Esophagus (tissue), 2 donors: ENCODE results near the gene RABGGTA. TPM values are rescaled to one million over a fixed set of nuclear protein-coding genes. Genes with fewer than 3 reads are reported as not detected.

ENCODE experiments used
- H3K27ac ChIP-seq, 2 donors: one replicate each; pipeline ENCODE4 v1.5.1; 2013; ENCODE audit warnings: low read depth in 2 of 2, mild to moderate bottlenecking in 2 of 2, inconsistent platforms in 1 of 2, low read length in 1 of 2, moderate library complexity in 1 of 2
- H3K27me3 ChIP-seq, 2 donors: one replicate each; pipeline ENCODE4 v1.6.1; 2013; ENCODE audit warnings: low read length in 2 of 2, control low read depth in 1 of 2, mild to moderate bottlenecking in 1 of 2; ENCODE audit not compliant: insufficient read depth in 2 of 2, control insufficient read depth in 1 of 2
- H3K36me3 ChIP-seq, 2 donors: one replicate each; pipeline ENCODE4 v1.6.1; 2013; ENCODE audit warnings: low read length in 1 of 2; ENCODE audit not compliant: control insufficient read depth in 2 of 2, insufficient read depth in 2 of 2
- H3K4me1 ChIP-seq, 2 donors: one replicate each; pipeline ENCODE4 v1.6.1; 2013; ENCODE audit warnings: low read length in 1 of 2; ENCODE audit not compliant: control insufficient read depth in 2 of 2, insufficient read depth in 2 of 2
- H3K4me3 ChIP-seq, 2 donors: one replicate each; pipeline ENCODE4 v1.5.1; 2013; ENCODE audit warnings: low read length in 2 of 2, mild to moderate bottlenecking in 2 of 2, low read depth in 1 of 2, moderate library complexity in 1 of 2
- H3K9me3 ChIP-seq, 2 donors: one replicate each; pipeline ENCODE4 v1.6.1; 2013; ENCODE audit warnings: mild to moderate bottlenecking in 2 of 2, low read depth in 1 of 2, low read length in 1 of 2, moderate library complexity in 1 of 2; ENCODE audit not compliant: control insufficient read depth in 2 of 2, insufficient read depth in 1 of 2
- WGBS, 2 donors: extraction: QIAGEN DNeasy Blood & Tissue Kit; methylation state at CpG; one replicate each; pipeline ENCODE4 v1.1.7; 2013; 5-methylcytosine and 5-hydroxymethylcytosine counted together
- polyA plus RNA-seq, 2 donors: library from polyadenylated mRNA; stranded (reverse); fragments of 200-250 nt; gene quantifications; one replicate each; pipeline ENCODE4 v1.2.3, GENCODE V29; 2013
- donor health status: healthy with polysubstance abuse.
- donor health status: Bipolar disorder and iron deficiency.

Gene RABGGTA
- polyA plus RNA-seq, 2 donors = 117 to 135 TPM

- H3K27me3 ChIP-seq = no peaks in the 10 kb centered on the region
- H3K9me3 ChIP-seq = no peaks in the 10 kb centered on the region
- WGBS, 2 donors = 84 to 90% methylated on average over 9 of the region's 9 CpGs
- H3K36me3 ChIP-seq = peaks cover 15 to 37% of the 10 kb centered on the region in 2 donors
- H3K4me1 ChIP-seq = peaks cover 0 to 7% of the 10 kb centered on the region in 2 donors
- H3K27ac ChIP-seq = no peak overlapping the region
- no peak overlapping the region for H3K4me3 ChIP-seq
These were observed 19.3 kb upstream of the RABGGTA start for GRCh38 chr14:24290746-24291145.

GRCh38 chr14:24289649-24290280, 18.4 kb upstream of the RABGGTA start:
- H3K4me1 ChIP-seq = peaks cover 0 to 9% of the 10 kb centered on the region in 2 donors
- no peaks in the 10 kb centered on the region for H3K9me3 ChIP-seq
- H3K27ac ChIP-seq = no peak overlapping the region
- no peaks in the 10 kb centered on the region for H3K27me3 ChIP-seq
- 68 to 70% methylated on average over 6 of the region's 6 CpGs for WGBS, 2 donors
- H3K36me3 ChIP-seq = peaks cover 12 to 33% of the 10 kb centered on the region in 2 donors
- H3K4me3 ChIP-seq = no peak overlapping the region

- Histone ChIP-seq H3K27me3 (no peaks in the 10 kb centered on the region), H3K4me3 (no peak overlapping the region), H3K4me1 (peaks cover 0 to 16% of the 10 kb centered on the region in 2 donors), H3K27ac (peak overlapping the region; percentile 27 to 47), H3K9me3 (no peaks in the 10 kb centered on the region), H3K36me3 (peaks cover 12 to 26% of the 10 kb centered on the region in 2 donors)
- 85 to 89% methylated on average over 5 of the region's 5 CpGs for WGBS, 2 donors
These were observed 15.6 kb upstream of the RABGGTA start for GRCh38 chr14:24286996-24287395.

DNA sequence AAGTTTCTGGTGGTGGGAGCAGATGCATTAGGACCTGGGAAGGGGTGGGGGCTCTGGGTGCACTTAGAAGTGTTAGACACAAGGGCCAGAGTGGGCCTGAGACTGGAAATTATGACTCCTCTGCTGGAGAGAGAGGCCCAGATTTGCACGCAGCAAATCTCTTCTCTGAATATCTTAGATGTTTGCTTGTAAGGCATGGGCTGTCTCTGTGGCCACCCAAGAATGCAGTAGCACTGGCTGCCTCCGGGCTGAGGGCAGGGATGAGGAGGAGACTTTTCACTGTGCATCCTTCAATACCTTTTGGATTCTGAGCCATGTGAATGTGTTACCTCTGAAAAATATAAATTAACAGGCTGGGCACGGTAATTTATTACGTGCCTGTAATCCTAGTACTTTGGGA, 14.0 kb upstream of the RABGGTA start:
- H3K27me3 ChIP-seq = no peaks in the 10 kb centered on the region
- H3K9me3 ChIP-seq = no peaks in the 10 kb centered on the region
- 52 to 68% methylated on average over 4 of the region's 4 CpGs for WGBS, 2 donors
- no peak overlapping the region for H3K4me3 ChIP-seq
- peaks cover 4 to 22% of the 10 kb centered on the region in 2 donors for H3K4me1 ChIP-seq
- peak overlapping the region; percentile 50 to 84 for H3K27ac ChIP-seq
- H3K36me3 ChIP-seq = peaks cover 8 to 13% of the 10 kb centered on the region in 2 donors

DNA sequence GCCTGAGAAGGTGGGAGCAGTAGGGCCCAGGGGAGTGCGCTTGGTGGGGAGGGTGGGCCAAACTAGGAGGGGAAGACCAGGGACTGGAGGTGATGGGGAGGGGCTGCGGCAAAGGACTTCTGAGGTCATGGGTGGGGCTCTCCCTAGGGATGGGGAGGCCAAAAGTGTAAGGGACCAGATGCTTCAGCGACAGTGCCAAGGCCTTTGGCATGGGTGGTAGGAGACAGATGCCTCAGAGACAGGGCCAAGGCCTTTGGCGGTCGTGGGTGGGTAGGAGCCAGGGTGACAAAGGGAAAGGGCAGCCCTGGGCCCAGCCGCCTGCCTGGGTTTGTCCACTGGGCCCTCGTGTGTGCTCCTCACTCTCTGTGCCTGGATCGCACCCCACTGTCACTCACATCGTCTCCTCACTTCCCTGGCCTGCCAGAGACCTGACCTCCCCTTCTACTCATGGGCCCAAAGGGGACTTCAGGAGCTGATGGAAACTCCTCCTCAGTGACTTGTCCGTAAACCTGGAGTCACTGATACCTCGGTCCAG, 13.2 kb upstream of the RABGGTA start:
- WGBS, 2 donors = 73 to 84% methylated on average over 9 to 11 of the region's 11 CpGs
- Histone ChIP-seq H3K36me3 (peaks cover 2 to 5% of the 10 kb centered on the region in 2 donors), H3K27me3 (no peaks in the 10 kb centered on the region), H3K4me3 (no peak overlapping the region), H3K27ac (peak overlapping the region; percentile 50 to 84), H3K9me3 (no peaks in the 10 kb centered on the region), H3K4me1 (peaks cover 4 to 28% of the 10 kb centered on the region in 2 donors)

DNA sequence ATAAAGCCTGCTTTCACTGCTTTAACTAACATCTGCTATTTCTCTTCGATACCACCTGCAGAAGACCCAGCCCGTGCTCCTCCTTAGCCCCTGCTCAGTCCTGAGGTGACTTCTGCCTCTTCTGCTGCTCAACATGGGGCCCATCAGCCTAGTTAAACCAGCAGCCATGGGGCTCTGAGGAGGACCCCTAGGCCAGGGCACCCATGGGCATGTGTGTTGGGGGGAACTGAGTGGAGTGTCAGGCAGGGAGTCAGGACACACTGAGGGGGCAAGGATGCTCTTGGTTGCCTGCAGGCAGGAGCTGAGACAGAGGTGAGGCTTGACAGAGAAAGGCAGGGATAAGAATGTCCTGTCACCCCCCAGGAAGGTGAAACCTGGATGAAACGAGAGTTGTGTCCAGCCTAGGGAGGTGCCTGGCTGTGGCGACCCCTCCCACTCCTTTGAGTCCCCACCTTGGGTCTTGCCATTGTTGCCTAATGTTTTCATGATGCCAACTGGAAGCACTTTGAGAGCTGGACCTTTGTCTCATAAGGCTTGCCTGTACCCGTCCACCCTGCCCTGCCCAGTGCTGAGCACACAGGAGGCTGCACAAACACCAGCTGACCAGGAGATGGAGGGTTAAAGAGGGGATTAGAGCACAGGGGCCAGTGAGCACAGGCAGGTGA, 12.5 kb upstream of the RABGGTA start:
- Histone ChIP-seq H3K27ac (peak overlapping the region in 1 of 2 donors; percentile 84), H3K4me1 (peaks cover 4 to 28% of the 10 kb centered on the region in 2 donors), H3K36me3 (peaks cover 0 to 2% of the 10 kb centered on the region in 2 donors), H3K9me3 (no peaks in the 10 kb centered on the region), H3K4me3 (no peak overlapping the region), H3K27me3 (no peaks in the 10 kb centered on the region)
- WGBS, 2 donors = 73 to 86% methylated on average over 5 of the region's 5 CpGs

GRCh38 chr14:24282736-24283135, 11.3 kb upstream of the RABGGTA start:
- no peak overlapping the region for H3K27ac ChIP-seq
- H3K4me1 ChIP-seq = peaks cover 4 to 28% of the 10 kb centered on the region in 2 donors
- peaks cover 0 to 2% of the 10 kb centered on the region in 2 donors for H3K36me3 ChIP-seq
- 66 to 73% methylated on average over 3 of the region's 3 CpGs for WGBS, 2 donors
- no peaks in the 10 kb centered on the region for H3K9me3 ChIP-seq
- H3K27me3 ChIP-seq = no peaks in the 10 kb centered on the region
- H3K4me3 ChIP-seq = no peak overlapping the region

GRCh38 chr14:24281636-24282035, 10.2 kb upstream of the RABGGTA start:
- Histone ChIP-seq H3K36me3 (no peaks in the 10 kb centered on the region), H3K4me1 (peaks cover 4 to 24% of the 10 kb centered on the region in 2 donors), H3K4me3 (no peak overlapping the region), H3K27ac (peak overlapping the region; percentile 92 to 93), H3K9me3 (no peaks in the 10 kb centered on the region), H3K27me3 (no peaks in the 10 kb centered on the region)
- 90 to 91% methylated on average over 7 of the region's 7 CpGs for WGBS, 2 donors

DNA sequence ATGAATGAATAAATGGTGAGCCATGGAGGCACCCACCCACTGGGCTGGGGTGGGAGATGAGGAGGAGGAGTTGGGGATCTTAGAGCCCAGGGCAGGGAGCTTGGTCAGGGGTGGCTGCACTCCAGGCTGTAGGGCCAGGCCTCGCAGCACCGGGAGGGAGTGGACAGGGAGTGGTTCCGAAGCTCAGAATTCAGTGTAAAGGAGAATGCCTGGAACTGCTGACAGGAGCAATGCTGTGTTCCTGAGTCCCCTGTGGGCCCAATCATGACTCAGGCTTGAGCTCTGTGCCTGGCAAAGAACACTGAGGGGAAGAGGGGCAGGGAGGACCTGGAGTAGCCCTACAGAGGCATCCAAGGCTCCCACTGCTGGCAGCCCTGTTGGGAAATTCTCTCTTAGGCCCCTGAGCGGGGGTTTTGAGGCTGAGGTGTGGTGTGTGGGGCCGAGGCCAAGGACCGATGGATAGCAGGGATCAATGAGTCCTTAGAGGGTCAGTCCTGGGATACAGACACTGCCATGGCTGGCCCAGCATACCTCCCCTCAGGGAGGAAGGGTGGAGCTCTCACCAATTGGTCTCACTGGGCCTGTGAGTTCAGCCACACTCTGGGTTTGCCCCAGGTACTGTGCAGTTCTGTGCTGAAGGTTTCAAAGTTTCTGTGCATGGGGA, 9.5 kb upstream of the RABGGTA start:
- peaks cover 4 to 21% of the 10 kb centered on the region in 2 donors for H3K4me1 ChIP-seq
- H3K27ac ChIP-seq = peak overlapping the region; percentile 92 to 93
- no peaks in the 10 kb centered on the region for H3K9me3 ChIP-seq
- H3K27me3 ChIP-seq = no peaks in the 10 kb centered on the region
- H3K4me3 ChIP-seq = no peak overlapping the region
- no peaks in the 10 kb centered on the region for H3K36me3 ChIP-seq
- WGBS, 2 donors = 72 to 75% methylated on average over 6 of the region's 6 CpGs
